Mesenteric fat pad (tissue), 1 donor: ENCODE results near the gene REEP2. TPM values are rescaled to one million over a fixed set of nuclear protein-coding genes. Genes with fewer than 3 reads are reported as not detected.
"Not testable (repeated sequence)": the region's sequence is repeated elsewhere in the genome, so short reads cannot be mapped to it uniquely, and the experiment has no call there.

Experiments used
- DNase-seq: peaks from one replicate; pipeline ENCODE4 v3.0.0-alpha.2; 2020; ENCODE audit warnings: low spot score
- long read RNA-seq: library from polyadenylated mRNA; unstranded; transcript quantifications from one replicate; pipeline ENCODE4 v2.0.0, GENCODE V29; 2020
- total RNA-seq: library from RNA; stranded (reverse); fragmentation: NEBNext Ultra II Directional; extraction: Animal tissue kit (Norgen Biotek cat#: 25700); gene quantifications from one replicate; pipeline ENCODE4 v1.2.1, GENCODE V29; 2021
- donor health status: DM: yes; HTN: yes; CAD: no.

REEP2 gene, protein sequence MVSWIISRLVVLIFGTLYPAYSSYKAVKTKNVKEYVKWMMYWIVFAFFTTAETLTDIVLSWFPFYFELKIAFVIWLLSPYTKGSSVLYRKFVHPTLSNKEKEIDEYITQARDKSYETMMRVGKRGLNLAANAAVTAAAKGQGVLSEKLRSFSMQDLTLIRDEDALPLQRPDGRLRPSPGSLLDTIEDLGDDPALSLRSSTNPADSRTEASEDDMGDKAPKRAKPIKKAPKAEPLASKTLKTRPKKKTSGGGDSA
- total RNA-seq = 2.6 TPM
- long read RNA-seq, partial matches to known transcripts = 0 of 3 reads
- long read RNA-seq, other reads (novel, unspliced or antisense) = 0 of 3 reads

DNA sequence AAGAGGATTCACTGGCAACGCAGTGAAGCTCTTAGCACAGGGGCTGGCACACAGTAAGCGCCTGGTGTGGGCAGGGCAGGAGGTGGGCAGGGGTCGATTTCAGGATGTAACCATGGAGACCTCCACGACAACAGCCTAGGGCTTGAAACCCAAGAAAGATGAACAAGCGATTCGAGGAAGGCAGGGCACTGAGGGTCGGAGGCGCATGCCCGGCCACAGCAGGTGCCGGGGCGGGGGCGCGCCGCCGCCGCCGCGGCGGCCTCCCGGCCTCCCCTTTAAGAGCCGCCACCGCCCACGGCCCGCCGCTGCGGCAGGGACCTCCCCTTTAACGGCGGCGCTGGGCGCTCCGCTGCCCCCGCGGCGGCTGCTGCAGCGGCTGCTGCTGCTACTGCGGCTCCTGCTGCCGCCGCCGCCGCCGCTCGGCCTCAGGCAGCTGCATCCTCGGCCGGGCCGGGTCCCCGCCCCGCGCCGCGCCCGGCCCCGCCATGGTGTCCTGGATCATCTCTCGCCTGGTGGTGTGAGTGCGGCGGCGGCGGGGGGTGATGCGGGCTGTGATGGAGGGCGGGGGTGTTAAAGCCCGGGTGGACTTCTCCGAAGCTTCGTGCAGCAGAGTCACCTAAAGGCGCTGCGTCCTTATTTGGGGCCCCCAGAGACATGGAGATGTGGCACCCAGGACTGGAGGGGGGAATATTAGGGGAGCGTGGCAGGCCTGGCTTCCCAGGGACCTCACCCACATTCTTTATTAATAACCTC is at the start of gene REEP2:
TSS of gene REEP2 (plus strand) at position 334 of the 753 bp plus-strand sequence. CDS start at position 486, 152 bp downstream.
- DNase-seq = peak; percentile 88

DNA sequence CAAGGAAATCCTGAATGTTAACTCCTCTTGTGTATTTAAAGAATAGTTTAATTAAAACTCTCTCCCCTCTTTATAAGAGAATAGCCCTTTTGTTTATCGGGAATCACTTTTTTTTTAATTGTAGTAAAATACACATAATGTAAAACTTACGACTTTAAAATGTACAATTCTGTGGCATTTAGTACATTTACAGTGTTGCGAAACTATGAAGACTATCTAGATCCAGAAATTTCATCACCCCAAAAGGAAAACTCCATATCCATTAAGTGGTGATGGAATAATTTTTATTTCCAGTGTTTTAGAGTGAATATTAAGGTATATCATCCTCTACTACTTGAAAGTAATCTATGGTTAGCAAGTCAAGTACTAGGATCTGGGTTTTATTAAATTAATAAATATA is 49.5 kb upstream of the REEP2 start:
- no peak for DNase-seq

DNA sequence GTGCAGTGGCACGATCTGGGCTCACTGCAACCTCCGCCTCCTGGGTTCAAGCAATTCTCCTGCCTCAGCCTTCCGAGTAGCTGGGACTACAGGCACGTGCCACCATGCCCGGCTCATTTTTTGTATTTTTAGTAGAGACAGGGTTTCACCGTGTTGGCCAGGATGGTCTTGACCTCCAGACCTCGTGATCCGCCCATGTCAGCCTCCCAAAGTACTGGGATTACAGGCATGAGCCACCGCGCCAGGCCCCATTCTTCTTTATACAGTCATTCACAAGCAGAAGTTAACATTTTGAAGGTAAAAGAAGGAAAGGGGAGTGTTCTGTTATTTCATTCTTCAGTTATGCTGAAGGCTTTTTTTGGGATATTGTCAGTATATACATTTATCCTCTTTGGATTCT is 48.9 kb upstream of the REEP2 start:
- not testable (repeated sequence) for DNase-seq

DNA sequence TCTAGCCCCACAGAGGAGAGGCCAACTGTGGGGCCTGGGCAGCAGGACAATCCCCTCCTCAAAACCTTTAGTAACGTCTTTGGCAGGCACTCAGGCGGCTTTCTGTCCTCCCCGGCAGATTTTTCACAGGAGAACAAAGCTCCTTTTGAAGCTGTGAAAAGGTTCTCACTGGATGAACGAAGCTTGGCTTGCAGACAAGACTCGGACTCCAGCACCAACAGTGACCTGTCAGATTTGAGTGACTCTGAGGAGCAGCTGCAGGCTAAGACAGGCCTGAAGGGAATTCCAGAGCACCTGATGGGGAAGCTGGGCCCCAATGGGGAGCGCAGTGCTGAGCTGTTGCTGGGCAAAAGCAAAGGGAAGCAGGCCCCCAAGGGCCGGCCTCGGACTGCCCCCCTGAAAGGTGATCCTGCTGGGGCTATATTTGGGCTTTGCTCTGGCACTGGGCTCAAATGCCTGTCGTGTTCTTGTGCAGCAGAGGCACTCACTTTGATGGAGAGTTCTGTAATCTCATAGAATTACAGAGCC is 46.9 kb upstream of the REEP2 start:
- no peak for DNase-seq

DNA sequence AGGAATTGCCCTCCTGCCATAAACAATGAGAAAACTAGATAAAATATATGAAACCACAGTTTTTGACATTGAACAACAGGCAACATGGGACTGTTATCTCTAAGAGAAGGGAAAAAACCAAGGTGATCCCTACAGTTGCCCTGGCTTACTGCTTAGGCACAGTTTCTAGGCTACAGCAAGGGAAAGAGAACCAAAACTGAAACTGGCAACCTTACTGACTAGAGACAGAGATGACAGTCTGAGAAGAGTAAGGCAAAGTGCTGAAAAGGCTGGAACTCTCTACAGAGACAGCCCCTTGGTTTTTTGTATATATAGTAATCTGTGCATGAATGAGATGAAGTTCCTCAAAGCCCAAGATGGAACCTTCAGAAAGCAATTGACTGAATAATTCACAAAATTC is 36.2 kb upstream of the REEP2 start:
- DNase-seq = no peak

DNA sequence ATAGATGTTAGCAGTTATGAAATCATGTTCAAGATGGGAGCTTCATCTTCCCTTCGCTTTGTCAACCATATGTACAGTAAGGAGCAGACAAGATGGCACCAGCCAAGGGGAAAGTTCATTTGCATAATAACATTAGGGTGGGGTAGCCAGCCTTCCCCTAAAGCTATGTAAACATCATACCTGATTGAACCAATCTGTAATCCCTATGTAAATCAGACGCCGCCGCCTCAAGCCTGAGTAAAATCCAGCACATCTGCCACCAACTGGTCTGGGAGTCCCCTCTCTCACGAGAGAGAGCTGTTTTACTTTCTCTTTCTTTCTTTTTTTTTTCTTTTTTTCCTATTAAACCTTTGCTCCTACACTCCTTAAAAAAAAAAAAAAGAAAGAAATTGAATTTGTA is 30.8 kb upstream of the REEP2 start:
- DNase-seq = no peak

DNA sequence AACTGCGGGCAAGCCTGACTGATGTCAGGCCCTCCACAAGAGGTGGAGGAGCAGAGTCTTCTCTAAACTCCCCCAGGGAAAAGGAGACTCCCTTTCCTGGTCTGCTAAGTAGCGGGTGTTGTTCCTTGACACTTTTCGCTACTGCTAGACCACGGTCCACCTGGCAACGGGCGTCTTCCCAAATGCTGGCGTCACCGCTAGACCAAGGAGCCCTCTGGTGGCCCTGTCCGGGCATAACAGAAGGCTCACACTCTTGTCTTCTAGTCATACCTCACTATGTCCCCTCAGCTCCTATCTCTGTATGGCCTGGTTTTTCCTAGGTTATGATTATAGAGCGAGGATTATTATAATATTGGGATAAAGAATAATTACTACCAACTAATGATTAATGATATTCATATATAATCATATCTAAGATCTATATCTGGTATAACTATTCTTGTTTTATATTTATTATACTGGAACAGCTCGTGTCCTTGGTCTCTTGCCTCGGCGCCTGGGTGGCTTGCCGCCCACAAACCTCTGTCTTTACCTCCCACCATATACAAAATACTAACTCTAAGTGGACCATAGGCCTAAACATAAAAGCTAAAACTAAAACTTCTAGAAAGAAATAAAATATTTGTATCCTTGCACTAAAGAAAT is 27.7 kb upstream of the REEP2 start:
- not testable (repeated sequence) for DNase-seq

DNA sequence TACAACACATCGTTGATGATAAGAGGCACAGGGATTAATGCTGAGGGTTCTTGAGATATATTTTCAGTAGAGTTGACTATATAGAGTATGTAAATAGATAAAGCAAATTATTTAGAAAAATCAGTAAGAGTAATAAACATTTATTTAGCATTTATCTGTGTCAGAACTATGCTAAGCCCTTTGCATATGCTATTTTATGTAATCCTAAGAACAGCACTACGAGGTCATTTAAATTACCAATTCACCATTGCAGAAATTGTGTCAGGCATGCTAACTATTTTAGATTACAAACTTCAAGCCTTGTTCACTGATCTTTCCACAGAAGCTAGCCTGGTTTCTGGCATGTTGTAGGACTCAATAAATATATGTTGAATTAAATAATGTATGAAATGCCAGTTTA is 20.4 kb upstream of the REEP2 start:
- no peak for DNase-seq

DNA sequence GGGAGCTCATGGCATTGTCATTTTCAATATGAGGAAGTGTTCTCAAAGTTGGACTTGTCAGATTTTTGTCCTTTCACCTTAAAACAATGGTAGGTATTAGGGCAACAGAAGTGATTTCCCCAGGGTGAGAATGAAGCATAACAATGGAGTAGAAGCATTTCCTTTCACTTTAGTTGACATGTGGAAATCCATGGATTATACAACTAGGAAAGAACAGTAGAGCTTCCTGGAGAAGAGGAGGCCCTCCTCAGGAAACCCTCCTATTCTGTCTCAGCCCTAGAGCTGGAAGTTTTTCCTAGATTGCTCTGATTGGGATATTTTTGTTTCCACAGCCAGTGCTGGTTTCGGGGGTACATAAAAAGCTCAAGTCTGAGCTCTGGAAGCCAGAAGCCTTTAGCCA is 13.8 kb upstream of the REEP2 start:
- DNase-seq = no peak

DNA sequence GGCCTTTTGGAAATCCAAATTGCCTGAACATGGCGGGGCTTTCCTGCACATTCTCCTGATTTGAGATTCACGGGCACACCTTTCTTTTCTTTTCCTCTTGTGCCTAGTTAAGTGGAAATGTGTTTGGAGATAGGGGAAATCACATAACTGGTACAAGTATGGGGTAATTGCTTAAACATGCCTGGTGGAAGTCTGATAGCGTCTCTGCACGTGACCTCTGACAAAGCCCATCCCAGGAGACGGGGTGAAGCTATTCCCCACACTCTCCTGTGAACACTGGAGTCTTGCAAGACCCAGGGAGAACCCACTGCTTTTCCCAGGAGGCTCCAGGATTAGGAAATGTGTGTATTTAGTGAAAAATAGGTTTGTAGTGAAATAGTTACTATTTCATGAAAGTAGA is 2.9 kb upstream of the REEP2 start:
- no peak for DNase-seq

DNA sequence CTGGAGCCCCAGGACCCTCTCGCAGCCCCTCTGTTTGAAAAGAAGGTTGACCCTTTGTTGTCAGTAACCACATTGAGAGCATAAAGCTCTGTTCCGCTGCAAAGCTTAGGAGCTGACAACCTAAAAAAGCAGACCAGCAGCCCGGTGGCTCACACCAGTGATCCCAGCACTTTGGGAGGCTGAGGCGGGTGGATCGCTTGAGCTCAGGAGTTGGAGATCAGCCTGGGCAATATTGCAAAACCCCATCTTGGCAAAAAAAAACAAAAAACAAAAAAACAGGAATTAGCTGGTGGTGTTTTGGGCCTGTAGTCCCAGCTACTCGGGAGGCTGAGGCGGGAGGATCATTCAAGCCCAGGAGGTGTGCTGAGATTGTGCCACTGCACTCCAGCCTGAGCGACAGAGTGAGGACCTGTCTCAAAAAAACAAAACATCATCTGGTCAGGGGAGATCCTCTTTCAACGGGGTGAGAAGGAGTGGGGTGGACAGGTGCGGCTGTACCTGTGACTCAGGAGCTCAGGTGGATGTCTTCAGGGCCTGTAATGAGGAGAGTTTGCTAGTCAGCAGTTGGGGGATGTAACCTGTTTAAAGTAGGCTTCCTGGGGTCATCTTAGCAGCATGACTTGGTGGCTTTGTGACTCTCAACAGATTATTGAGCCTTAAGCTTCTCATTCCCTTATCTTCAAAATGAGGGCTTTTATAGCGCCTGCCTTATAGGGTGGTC is 694 bp upstream of the REEP2 start:
- DNase-seq = peak; percentile 60

DNA sequence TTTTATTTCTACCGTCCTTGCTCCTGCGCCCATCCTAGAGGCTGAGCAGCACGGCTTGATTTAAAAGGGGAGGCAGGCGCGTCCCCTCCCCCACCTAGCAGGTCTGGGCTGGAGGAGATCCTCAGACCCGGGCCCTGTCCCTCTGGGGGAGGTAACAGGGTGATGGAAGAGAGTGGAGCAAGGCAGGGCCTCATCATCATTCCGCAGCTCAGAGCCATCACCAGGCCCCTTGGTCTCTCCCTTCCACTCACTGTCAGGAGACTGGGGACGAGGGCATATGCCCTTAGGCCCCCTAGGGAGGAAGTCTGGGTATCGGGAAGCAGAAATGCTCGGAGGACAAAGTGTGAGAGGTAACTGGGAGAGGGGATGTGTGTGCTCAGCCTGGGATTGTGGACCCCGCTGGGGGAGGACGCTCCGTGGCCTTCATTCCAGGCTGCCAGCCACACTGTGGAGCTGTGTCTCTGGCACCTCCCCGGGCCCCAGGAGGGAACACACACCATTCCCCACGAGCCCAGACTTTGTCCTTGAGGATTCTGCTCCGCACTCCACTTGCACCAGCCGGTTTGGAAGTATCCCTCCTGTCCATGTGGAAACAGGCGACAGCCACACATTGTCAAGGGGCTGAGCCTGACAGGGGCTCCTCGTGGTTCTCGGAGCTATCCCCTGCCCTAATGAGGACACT is 761 bp downstream of the REEP2 start:
- DNase-seq = peak; percentile 78

DNA sequence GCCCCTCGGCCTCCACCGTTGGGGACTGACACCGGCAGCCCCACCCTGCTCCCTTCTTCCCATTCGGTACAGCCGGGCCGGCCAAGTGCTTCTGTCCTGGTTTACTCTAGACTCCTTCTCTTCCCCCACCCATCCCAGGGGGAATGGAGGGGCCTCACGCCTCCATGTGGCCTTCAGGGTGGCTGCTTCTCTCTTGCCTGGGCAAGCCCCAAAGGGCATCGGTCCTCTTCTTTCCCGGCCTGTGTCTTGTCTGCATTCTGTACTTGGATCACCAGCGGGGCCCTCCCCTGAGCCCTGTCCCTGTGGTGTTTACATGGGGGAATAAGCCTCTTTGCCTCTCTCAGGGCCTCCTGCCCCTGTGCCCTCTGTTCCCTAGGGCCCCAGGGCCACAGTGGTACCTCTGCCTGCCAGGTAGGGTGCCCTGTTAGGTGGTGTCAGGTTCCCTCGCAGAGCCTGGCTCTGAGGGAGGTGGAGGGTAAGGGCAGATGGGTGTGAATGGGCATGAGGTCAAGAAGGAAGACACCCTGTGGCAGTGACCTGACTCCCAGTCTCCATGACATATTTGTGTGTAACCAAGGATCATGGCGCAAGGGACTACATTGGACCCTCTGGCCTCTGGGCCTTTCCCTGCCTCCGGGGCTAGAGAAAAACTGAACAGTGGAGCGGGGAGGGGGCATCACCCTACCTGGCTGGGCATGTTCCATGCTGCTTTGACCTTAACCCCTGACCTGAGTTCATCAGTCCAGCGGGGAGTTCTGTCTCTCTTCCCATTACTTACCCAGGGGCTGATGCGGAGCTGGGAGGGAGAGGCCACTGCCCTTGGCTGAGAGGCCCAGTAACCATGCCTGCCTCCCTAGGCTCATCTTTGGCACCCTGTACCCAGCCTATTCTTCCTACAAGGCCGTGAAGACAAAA is 1.6 kb downstream of the REEP2 start:
- DNase-seq = peak; percentile 80

DNA sequence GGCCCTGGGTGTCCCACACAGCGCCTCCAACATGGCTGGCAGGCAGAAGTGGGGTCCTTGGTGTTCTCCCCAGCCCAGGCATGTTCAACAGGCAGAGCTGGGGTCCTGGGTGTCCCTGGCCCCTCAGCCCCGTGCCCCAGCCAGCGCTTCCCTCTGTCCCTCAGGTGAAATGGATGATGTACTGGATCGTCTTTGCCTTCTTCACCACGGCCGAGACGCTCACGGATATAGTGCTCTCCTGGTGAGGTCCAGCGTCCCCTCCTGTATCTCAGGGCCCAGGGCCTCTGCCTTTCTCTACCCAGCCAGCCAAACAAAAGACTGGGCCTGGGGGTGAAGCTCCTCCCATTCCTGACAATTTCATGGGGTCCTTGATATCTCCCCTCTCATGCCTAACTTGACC is 2.4 kb downstream of the REEP2 start:
- peak; percentile 84 for DNase-seq

DNA sequence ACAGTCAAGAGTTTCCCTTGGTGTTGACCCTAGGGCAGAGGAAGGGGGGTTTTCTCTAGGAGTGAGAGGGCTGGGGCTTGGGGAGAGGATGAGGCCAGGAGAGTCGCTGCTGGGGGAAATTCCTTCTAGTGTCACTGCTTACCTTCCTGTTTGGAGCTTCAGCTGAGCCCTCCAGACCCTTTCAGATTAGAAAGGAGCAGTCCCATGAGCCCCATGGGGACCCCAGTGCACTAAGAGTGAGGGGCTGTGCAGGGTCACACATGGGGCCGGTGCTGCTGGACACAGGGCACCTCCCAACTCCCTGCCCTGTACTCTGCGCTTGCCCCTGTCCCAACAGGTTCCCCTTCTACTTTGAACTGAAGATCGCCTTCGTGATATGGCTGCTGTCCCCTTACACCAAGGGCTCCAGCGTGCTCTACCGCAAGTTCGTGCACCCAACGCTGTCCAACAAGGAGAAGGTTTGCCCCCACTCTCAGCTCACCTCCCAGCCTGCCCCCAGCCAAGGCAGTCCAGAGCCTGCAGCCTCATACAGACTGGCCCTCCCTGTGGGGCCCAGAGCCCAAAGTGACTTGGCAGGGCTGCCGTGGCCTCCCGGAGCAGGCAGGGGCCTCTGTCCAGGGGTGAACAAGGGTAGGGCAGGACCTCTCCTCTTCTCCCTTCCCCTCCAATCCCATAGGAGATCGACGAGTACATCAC is 5.4 kb downstream of the REEP2 start:
- DNase-seq = peak; percentile 82

DNA sequence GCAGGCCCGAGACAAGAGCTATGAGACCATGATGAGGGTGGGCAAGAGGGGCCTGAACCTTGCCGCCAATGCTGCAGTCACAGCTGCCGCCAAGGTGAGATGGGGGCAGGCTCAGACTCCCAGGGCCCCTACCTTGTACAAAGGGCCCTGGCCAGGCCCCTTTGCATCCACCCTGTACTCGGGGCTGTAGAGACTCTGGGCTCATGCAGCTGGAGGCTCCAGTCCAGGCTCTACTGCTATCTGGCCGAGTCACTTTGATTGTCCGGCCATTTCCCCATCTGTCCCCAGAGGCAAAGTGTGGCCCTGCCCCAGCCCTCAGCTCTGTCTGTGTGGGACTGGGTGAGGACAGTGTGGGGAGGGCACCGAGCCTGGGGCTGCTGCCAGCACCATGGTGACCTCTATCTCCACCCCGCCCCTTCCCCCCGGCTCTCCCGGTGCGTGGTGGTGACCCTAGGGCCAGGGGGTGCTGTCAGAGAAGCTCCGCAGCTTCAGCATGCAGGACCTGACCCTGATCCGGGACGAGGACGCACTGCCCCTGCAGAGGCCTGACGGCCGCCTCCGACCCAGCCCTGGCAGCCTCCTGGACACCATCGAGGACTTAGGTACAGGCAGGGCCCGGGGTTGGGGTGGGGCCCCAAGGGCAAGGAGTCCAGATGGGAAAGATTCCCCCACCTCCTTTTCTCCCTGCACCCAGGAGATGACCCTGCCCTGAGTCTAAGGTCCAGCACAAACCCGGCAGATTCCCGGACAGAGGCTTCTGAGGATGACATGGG is 6.1 kb downstream of the REEP2 start:
- DNase-seq = peak; percentile 87

DNA sequence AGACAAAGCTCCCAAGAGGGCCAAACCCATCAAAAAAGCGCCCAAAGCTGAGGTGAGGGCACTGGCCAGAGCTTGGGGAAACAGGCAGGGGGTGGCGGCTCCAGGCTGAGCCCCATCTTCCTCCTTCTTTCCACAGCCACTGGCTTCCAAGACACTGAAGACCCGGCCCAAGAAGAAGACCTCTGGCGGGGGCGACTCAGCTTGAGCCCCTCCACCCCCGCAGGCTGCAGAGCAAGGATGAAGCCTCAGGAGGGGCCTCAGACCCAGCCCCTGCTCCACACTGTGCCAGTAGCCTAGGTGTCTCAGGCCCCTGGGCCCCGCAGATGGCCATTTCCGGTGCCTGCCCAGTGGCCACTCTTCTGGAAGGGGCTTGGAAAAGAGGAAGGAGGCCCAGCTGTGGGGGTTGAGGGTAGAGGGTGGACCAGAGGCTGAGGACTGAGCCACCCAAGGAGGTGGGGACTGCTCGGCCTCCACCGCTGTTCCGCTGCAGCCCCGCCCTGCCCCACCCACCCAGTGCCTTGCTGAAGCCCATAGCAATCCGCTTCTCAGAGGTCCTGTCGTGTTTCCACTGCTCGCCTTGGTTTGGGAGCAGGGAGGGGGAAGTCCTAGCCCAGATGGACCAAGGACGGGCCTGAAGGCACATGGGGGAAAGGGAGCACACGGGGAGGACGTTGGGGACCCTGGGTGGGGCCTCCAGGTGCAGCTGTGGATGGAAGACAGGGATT is 6.9 kb downstream of the REEP2 start:
- DNase-seq = peak; percentile 39

DNA sequence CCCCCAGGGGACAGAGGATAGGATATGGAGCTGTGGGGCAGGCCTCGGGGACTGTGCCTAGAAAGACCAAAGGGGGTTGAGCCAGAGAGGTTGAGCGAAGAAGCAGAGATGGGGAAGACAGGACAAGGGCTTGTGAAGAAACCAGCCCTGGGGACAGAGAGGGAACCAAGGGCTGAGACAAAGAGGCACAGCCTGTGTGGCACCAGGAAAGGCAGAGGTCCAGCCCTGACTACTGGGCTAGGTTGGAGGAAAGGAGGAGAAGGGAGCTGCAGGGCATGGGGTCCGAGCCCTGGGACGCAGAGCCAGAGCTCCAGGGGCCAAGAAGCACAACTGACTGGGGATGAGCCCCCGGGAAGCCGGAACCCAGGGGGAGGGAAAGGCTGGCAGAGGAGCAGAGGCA is 9.2 kb downstream of the REEP2 start:
- DNase-seq = peak; percentile 57
